GM10266 (cell line): ENCODE measurements around the gene SORCS1.

ENCODE experiments used
- DNase-seq: peaks from one replicate; pipeline ENCODE4 v3.0.0; 2012; ENCODE audit errors: extremely low spot score
- TF ChIP-seq, protein P1 (sequence below): IDR thresholded peaks from 2 replicates; pipeline ENCODE4 v1.5.1; 2012; ENCODE audit warnings: mild to moderate bottlenecking, low read depth; ENCODE audit not compliant: control insufficient read depth, insufficient read depth; ENCODE audit errors: missing control alignments

Gene SORCS1

DNA sequence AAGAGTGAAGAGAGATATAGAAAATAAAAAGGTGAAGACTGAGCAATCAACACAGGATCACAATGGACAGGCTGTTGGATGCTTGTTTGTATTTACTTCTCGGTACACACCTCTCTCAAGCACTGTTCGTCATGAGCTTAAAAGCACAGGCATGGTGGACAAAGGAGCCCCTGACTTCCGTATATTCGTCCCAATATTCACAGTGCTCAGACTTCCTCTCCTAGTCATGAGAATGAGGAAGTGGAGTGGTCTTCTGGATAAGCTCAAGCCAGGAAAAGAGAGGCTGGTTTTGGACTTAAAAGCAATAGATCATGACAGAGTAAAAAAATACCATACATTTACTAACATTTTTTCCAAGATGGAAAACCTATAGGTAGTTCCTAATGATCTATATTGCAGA is 172.5 kb downstream of the SORCS1 start:
- TF ChIP-seq, protein P1, sequence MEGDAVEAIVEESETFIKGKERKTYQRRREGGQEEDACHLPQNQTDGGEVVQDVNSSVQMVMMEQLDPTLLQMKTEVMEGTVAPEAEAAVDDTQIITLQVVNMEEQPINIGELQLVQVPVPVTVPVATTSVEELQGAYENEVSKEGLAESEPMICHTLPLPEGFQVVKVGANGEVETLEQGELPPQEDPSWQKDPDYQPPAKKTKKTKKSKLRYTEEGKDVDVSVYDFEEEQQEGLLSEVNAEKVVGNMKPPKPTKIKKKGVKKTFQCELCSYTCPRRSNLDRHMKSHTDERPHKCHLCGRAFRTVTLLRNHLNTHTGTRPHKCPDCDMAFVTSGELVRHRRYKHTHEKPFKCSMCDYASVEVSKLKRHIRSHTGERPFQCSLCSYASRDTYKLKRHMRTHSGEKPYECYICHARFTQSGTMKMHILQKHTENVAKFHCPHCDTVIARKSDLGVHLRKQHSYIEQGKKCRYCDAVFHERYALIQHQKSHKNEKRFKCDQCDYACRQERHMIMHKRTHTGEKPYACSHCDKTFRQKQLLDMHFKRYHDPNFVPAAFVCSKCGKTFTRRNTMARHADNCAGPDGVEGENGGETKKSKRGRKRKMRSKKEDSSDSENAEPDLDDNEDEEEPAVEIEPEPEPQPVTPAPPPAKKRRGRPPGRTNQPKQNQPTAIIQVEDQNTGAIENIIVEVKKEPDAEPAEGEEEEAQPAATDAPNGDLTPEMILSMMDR = no peak
- DNase-seq = no peak

DNA sequence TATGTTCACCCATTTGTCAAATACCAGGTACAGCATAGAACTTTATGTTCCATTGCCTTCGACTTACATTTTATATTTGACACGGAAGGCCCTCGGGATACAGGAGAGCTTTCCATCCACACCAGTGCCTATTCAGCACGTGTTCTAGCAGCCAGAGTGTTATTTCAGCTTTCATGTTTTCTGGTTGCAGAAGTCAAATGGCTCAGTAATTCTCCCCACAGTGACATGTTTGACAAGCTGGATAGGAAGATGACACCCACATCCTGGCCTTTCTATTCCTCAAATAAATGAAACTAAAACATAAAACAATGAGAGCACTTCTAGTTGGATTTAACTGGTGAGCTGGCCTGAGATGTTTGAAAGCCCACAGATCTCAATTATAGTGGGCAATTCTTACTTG is 173.4 kb downstream of the SORCS1 start:
- DNase-seq = no peak
- TF ChIP-seq, protein P1 = no peak

DNA sequence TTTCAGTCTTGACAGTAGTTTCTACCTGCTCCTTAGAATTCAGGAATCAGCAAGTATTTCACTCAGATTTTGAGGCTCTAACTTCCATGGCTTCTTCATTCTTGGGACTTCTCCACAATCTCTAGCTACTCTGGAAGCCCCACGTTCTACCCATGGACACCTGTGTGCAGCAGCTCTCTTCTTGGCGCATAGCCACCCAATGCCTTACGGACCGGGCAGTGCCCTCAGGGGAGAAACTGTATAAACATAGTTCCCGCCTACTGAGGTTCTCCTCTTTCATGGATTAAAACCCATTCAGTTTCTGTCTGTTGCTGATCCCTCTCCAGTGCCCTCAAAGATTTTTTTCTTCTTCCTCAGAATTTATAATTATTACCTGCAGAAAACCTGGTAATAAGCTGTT is 177.1 kb downstream of the SORCS1 start:
- TF ChIP-seq, protein P1 = no peak

DNA sequence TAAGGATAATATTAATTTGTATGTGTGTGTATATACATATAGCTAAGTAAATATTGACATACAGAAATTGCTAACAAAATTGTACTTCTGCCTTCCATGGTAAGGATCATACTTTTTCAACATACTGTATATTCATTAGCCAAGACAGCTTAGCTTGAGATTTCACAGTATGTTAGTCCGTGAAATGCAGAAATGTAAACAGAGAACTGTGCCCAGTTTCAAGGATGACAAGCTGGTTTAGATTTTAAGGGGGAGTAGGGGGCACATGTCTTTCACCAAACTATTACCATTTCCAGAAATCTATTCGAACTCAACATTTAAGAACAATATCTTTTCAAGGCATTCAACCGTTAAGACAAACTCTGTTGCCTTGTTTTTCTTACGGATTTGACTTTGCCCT is 182.2 kb downstream of the SORCS1 start:
- no peak for DNase-seq
- TF ChIP-seq, protein P1 = no peak

More for the DNA sequence above, 177.1 kb downstream of the SORCS1 start:
- no peak for DNase-seq

DNA sequence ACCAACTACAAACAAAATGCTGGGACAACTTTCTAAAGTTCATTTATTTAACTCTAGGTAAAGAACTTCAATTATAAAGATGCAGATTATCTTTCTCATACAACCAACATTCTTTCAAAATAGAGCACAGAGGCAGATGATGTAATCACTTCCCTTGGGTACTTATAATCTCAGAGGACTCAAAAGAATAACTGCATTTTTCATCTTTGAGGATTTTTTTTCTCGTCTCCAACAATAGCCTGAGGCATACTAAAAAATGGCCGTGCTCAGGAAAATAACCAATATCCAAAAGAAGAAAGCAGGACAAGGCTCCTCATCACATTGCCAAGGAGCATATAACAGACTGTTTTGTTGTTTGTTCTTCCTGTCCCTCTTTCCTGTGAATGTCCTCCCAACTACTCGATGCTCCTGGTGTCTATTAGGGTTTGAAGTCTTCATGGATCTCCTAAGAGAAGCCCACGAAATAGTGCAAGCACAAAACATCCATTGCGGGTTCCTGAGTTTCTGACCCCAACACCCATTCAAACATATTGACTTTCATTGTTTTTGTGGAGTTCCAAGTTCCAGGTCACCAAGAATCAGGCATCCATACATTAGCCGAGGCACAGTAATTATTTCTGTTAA is 182.9 kb downstream of the SORCS1 start:
- TF ChIP-seq, protein P1 = no peak
- no peak for DNase-seq

DNA sequence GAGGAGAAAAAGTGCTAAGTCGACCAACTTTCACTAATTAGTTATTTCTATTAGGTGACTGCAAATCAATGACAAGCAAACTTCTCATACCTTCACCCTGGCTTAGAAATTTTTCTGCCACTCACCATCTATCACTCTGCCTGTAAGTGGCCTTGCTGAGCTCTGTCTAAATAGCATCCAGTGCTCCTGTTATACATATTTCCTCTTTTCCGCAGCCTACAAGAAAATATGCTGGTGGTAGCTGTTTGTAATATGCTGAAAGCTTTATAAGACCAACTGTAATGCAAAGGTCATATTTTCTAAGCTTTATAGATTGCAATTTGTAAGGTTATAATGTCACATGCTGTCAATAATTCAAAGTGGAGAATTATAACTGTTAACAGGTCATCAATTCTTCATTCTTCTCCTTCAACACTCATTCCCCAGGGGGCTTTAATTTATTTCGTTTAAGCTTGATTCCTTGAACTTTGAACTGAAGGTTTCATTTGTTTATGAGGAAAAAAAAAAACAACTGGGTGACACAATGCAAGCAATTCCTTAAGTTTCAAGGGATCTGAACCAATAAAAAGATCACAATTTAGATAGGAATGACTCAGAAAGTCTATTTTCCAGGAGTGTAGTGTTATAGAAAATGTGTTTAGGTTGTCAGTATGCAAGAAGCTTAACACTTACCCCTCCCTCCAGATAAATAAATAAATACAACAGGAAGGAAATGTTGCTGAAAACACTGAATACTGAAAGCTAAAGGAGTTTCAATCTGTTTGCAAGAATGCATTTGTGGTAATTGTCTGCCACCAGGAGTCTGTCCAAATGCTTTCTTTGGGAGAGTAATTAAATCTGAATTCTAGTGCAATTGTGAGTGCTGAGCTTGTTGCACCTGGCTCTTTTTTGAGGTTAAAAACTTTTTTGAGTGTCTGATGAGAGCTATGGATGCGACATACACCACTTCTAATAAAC is 183.7 kb downstream of the SORCS1 start:
- TF ChIP-seq, protein P1 = peak; percentile 48
- DNase-seq = no peak

DNA sequence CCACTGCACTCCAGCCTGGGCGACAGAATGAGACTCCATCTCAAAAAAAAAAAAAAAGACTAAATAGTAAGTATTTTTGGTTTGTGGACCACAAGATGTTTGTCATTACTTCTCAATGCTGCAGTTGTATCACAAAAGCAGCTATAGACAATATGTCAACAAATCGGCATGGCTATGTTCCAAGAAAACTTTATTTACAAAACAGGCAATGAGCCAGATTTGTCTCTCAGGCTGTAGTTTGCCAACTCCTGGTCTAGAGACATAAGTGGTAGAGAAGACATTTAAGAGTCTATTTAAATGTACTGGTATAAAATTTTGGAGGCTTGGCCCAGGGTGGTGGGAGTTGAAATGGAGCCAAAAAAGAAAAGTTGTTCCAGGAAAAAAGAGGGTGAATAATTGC is 185.8 kb downstream of the SORCS1 start:
- TF ChIP-seq, protein P1 = no peak
- no peak for DNase-seq
